Hematopoietic multipotent progenitor cell treated with erythropoietin and hydrocortisone succinate and interleukin-3 and kit ligand, for 8 days (in vitro differentiated cells): ENCODE data around the gene SURF2.
"Not testable (repeated sequence)": the region's sequence is repeated elsewhere in the genome, so short reads cannot be mapped to it uniquely, and the experiment has no call there.

Experiments used
- DNase-seq: peaks from one replicate; pipeline ENCODE4 v3.0.0-alpha.2; 2015

SURF2 gene

DNA sequence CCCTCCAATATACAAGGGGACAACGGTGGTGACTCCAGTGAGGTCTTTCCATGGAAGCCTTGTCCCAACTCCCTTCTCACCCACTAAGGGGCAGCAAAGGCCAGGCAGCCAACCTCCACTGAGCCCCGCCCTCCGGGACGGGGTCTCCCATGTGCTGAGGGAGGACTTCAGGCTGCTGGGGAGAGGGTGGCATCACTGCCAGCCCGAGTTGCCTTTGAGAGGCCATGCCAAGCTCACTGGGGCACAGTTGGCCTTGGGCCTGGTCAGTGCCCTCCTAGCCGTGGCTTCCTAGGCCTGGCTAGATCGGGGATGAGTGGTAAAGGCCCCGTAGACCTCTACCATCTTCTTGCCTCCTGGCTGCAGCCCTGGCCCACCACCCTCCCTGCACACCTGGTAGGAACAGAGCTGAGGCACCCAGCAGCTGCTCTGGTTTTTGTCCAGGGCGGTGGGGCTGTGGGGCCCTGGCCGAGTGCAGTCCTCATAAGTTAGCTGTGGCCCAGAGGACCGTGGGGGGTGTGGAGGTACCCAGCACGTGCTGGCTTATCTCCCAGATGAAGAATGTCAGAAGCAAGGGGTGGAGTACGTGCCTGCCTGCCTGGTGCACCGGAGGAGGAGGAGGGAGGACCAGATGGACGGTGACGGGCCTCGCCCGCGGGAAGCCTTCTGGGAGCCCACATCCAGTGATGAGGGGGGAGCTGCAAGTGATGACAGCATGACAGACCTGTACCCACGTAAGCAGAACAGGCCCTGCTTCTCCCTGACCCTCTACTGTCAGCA lies 3.2 kb downstream of the SURF2 start:
- peak; percentile 87 for DNase-seq

DNA sequence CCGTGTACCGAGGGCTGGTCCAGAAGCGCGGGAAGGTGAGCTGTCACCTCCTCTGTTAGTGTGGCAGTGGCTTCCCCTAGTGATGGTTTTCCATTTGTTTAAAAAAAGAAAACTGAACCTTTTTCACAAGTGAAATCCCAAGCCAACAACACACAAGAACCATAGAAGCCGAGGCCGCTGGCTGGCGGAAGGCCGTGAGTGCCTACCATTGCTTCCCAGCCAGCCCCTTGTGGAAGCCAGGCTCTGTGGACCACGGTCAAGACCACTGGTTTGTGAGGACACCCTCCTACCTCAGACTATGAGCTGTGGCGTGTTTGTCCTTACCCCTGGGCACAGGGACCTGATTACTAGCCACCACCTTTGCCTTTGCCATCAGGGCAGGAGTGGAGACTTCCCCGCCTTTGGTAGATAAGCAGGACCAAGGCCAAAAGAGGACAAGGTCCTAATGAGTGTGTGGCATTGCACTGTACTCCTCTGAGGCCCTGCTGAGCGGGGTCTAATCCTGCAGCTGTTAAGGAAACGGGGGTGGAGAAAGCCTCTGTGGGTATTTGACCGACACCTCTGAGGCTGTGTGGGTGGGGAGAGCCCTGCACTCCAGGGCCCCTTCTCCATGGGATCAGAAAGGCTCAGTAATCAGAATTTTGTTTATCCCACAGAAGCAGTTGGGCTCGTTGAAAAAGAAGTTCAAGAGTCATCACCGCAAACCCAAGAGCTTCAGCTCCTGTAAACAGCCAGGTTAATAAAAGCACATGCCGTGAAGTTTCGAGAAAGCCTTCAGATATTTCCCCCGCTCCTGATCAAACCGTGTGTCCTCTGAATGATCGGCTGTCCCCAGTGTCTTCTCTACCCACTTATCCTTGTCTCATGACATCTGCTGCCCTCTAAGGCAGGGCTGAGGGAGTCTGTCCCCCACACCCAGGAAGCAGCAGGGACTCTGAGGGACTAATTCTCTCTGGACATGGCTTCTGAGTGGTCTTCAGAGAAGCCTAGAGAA lies 4.3 kb downstream of the SURF2 start:
- DNase-seq, result peak; percentile 47

DNA sequence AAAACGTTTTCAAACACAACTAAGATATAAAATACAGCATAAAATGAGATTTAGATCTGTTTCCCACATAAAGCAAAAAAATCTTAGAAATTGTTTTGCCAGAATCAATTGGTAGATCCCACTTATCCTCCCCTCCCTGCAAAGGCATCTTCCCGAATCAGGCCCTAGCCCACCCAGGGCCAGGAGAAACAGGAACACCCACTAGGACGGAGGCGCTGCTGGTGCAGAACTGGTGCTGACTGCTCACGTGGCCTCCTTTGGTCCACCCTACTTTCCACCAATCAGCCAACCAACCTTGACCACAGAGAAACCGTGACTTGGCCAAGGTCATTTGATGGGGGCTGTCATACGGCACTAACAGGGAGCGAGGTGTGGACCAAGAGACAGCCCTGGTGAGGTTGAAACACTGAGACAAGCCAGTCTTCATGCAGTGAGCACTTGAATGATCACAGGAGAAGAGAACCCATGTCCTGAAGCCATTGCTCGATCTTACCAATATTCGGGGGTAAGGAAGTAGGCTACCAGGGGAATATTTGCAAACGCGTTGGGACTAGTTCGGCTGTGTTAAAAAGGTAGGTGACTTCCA lies 5.2 kb downstream of the SURF2 start:
- DNase-seq, result no peak

DNA sequence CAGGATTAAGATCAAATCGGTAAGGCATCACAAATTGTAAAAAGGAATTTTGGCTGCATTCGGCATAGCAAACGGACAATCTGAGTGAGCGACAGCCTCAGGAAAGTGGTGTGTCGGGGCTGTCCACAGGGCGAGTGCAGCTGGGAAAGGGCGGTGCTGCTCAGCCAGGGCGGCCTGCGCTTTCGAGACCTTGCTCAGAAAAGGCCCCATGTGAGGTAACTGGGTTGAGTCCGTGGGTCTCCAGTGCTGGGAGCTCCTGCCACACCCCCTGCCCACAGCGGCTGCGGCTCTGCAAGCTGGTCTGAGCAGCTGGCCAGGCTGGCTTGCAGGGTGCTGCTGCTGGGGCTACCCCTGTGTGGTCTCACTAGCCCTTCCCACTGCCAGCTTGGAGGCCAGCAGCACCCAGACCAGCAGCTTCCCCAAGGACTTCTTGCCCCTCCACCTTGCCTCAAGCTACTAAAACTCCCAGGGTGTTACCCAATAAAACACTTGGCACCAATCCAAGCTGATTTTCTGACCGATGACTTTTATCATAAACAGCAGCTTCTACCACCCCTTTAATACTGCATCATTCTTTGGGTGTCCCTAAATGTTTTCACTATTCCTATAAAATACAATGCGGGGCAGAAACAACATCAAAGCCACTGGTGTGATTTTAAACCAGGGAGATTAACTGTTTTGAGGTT lies 6.2 kb downstream of the SURF2 start:
- DNase-seq, result peak; percentile 79

DNA sequence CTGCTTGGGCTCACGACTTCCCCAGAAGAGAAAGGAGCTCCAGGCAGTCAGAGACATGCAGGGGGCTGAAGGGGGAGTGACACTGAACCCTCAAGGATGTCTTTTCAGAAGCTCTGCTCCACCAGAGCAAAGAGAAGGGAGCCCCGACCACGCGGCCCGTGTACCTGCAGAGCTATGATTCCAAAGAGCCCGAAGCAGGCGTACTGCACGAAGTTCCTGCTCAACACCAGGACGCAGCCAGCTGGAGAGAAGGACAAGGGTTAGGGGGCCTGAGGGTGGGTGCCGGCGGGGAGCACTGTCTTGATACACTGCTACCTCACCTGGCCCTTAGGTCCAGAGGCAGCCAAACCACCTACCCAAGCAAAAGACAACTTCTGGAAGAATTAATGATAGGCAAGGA lies 10.1 kb downstream of the SURF2 start:
- no peak for DNase-seq

DNA sequence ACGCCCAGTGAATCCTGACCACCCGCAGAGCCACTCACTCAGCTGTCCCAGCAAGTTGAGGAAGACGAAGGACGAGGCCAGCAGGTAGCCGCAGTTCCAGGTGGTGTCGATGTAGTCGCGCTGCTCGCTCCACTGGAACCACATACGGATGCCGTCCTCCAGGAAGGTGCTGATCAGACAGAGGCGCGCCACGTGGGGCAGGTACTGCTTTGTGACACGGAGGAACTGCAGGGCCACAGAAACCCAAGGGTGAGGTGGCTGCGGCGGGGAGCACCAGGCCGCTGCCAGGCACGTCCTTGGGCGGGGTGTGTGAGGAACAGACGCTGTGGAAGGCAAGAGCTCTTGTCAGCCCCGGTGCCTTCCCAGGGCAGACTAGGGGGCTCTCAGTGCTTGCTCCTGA lies 10.9 kb downstream of the SURF2 start:
- DNase-seq, result no peak

DNA sequence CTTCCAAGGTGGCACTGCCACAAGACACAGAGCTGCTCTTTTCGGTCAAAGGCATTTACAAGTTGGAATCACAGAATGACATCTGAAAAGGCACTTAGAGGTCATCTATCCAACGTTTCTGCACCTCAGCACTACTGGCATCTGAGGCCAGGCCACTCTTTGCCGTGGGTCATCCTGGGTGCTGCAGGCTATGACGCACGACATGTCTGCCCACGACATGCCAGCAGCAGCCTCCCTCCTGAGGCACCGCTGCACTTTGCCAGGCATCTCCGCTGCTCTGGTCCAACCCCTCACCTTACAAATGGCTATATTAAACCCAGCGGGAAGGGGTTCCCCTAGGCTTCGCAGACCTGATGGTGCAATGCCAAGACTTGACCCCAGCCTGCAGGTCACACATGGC lies 11.4 kb downstream of the SURF2 start:
- DNase-seq, result no peak

DNA sequence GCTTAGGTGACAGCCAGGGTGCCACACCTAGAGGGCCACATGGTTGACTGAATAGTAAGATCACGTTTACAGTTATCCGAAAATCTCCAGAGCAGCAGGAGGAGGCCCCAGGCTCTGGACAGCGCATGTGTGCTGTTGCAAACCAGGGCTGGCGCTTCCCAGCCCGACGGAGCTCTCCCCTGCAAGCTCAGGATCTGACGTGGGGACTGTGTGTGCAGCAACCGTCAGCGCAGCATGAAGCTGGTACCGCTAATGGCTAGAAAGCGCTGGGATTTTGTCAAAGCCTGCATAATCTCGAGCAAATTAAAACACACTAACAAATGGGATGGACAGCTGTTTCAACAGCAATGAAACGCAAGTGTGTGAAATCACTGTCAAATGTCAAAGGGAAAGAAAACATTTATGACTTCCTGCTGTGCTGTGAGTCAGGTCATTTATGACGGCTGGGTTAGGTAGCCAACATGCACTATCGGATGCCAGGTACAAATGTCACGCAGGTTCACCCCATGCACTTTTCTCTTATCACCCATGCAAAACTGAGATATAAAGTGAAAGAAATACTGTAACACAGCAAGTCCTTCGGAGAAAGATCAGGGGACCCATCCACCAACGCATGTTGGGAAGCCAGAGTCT lies 12.0 kb downstream of the SURF2 start:
- DNase-seq, result no peak

DNA sequence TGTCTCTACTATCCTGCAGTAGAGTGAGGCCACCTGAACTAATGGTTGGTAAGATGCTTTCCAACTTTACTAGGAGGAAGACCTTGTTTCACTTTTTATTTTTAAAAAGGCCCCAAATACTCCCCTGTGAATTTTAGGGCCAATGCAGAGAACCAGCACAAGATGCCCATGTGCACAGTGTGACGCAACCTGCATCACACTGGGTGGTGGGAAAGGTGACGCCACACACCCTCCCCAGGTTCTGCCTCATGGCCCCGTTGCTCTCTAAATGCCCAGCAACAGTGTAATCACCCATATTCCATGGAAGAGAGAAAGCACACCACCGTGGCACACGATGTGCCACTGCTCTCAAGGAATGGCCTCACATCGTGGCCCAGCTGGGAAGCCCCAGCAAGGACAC lies 13.1 kb downstream of the SURF2 start:
- DNase-seq, result no peak

DNA sequence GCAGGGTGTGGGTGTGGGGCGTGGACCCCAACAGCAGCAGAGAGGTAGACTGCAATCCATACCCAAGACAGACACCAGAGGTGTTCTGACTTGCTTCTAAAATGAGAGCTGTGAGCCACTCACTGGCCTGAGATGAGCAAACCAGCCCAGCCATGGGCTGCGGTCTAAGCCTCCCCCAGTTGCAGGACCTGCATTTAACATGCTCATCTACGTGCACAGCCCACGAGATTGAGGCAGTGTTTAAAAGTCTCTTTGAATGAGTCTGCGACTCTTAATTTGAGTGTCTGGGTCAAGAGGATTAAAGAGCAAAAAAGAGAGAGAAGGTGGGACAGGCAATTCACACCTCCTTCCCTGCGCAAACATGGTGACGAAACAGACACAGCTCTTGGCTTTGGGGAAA lies 13.6 kb downstream of the SURF2 start:
- no peak for DNase-seq

DNA sequence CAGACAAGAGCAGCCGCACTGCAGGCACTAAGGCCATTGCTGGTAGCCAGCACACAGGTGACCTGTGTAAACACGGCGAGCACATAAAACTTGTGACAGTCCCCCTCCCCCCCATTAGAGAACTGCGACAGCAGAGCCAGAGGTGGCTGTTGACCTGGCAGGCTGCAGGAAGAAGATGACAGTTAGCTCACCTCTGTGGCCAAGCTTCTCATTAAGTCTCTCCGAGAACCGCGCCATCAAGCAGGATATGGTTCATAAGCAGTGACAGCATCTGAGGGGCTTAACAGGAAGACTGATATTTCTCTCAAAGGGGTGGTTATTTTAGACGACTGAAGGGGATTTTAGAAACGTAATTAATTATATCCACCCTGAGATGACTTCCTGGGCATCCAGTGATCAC lies 14.3 kb downstream of the SURF2 start:
- no peak for DNase-seq

DNA sequence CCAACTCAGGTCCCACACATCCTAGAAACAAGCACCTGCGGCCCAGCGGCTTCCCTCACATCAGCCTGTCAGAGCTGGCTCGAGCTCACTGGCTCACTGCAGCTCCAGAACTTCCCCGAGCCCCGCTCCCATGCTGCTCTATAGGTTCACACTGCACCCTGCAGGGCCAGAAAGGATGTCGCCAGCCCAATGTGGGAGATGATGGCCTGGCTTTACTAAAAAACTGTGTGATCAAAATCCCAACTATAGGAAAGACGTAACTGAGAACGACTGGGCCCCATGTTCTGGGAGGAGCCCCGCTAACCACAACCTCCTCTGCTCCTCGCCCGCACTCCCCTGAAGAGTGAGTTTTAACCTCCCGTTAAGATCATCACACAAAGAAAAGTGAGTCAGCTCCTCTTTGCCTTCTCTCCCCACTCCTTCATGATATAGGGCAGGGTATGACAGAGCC lies 14.9 kb downstream of the SURF2 start:
- DNase-seq, result peak; percentile 65

DNA sequence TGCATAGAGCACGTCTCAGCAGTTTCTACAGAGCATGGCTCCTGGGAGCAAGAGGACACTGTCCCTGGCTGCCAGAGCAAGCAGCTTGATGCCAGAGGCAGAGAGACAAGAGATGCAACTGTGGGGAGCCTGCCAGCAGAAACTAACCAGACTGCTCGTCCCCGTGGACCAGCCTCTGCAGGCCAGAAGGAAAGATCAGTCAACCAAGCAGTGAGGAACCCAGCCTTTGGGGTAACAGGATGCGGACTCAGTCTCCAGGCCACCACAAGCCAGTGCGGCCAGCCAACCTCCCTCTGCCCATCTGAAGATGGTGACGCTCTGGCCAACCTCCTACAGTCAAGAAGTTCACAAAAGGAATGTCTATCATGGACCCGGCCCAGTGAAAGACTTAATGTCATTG lies 15.8 kb downstream of the SURF2 start:
- no peak for DNase-seq

DNA sequence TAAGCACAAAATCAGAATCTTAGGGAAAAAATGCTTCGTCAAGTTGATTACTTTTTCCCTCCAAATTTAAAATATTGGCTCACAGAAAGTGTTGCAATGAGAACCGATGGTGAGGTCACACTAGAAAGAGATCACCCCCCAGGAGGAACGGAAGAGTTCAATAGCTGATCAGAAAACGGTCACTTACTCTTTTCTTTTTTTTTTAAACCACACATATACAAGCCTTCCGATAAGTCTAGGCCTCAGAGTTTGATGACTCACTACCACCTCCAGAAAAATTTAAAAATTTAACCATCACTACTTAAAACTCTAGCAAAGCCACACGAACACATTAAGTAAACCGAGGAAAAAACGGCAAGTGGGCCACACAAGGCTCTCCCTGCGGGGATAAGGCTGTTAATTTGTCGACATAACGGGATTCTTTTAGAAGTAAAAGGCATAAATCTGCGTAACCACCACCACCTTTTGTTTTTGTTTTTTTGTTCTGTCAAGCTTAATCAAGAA lies 18.3 kb downstream of the SURF2 start:
- DNase-seq, result peak; percentile 68

DNA sequence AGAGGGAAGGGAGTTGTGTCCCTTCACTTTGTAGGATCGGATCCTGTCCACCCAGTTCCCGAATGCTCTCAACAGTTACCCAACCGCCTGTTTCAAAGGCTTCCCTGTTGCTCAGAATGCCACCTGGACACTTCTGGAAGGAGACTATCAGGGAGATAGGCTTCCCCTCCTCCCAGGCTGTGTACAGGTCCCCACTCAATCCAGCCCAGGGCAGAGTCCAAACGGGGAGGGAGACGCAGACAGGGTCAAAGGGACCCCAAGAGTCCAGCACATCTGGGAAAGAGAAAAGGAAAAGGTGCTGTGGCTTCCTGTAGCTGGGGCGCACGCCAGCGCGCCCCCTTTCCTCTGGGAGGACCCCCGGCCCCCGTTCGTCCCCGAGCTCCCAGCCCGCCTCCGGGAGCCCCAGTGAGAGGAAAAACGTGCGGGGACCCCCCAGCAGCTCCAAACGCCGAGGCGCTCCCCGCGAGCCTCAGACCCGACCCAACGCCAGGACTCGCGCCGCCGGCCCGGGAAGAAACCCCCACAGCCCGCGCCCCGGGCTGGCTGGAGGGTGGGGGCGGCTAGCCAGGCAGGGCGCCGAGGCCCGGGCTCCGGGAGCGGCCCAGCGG lies 18.9 kb downstream of the SURF2 start:
- DNase-seq, result peak; percentile 51

DNA sequence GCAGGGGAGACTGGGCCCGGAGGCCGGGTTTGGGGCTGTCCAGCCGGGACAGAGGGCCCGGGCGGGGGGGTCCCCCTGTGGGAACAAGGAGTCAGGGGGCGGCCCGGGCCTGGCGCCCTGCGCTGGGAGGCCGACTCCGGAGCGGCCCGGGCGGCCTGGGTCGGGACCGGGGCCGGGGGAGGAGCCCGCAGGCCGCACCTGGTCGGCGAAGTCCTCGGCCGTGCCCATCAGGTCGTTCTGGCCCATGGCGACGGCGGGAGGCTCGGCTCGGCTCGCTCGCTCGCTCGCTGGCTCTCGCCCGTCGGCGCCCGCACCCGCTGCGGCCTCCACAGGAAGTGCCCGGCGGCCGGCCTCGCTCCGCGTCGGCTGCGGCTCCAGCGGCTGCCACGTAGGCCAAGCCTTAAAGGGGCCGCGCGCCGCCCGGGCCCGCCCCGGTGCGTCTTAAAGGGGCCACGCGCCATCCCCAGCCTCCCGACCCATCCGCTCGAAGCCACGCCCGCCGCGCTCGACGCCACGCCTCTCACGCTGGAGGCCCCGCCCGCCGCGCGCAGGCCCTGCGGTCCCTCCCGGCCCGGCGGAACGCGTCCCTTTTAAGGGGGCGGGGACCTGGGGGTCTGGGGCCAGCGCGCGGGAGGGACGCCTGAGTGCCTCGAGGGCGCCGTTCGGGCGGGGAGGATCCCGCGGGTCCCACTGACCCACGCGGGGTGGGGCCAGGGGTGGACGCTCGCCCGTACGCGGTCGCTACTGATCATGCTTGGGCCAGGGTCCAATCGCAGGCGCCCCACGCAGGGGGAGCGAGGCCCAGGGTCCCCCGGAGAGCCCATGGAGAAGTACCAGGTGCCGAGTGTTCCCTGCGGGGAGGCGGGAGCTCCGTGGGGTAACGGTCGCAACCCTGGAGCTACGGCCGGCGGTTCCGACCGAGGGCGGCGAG lies 19.6 kb downstream of the SURF2 start, which contains the start of the genes STKLD1 and SURF4:
Gene STKLD1, plus strand, starts transcription at position 643 of the 931 bp plus-strand sequence. Its CDS starts 108 bp downstream, at position 751.
Gene SURF4, minus strand, starts transcription at position 337 of the 931 bp plus-strand sequence. Its CDS starts 91 bp downstream, at position 246.
- DNase-seq, result peak; percentile 94

DNA sequence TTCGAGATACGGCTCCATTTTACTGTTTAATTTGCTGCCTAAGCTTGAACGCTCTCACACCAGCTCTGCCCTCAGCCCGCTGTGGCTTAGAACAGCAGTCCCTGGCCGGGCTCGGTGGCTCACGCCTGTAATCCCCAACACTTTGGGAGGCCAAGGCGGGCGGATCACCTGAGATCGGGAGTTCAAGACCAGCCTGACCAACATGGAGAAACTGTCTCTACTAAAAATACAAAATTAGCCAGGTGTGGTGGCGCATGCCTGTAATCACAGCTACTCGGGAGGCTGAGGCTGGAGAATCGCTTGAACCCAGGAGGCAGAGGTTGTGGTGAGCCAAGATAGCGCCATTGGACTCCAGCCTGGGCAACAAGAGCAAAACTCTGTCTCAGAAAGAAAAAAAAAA lies 20.9 kb downstream of the SURF2 start:
- not testable (repeated sequence) for DNase-seq

DNA sequence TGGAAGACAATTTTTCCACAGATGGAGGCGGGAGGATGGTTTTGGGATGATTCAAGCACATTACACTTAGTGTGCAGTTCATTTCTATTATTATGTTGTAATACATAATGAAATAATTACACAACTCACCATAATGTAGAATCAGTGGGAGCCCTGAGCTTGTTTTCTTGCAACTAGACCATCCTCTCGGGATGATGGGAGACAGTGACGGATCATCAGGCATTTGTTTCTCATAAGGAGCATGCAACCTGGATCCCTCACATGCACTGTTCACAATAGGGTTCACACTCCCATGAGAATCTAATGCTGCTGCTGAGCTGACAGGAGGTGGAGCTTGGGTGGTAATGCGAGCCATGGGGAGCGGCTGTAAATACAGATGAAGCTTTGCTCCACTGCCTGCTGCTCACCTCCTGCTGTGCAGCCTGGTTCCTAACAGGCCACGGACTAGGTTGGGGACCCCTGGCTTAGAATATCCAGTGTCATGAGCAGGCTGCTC lies 21.4 kb downstream of the SURF2 start:
- DNase-seq, result peak; percentile 38

DNA sequence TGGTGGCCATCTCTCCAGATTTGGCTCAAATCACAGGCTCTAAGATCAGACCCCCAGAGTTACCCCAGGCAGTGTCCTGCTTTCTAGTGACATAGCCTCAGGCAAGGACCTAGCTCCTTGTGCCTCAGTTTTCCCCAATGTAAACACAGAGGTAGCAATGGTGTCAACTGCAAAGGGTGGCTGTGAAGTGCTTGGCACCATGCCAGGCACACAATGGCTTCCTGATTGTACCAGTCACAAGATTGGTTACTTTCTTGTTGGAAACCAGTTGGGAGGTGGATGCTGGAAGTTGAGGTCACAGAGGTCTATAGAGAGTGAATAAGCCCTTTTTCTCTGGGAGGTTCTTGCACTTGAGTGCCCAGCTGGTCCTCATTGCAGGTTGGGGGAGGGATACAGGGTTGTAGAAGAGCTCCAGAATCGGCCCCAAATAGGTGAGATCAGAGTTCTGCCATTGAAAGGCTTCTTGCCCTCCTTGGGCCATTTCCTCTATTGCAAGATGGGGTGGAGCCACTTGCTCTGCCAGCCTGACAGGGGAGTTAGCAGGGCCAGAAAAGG lies 22.1 kb downstream of the SURF2 start:
- DNase-seq, result peak; percentile 48
